NK-92 treated with Interleukin-12 subunit alpha and Interleukin-12 subunit beta, amount 100 ng/mL, for 24 hours (cell line): ENCODE results near the gene ETFDH.
A peak's percentile ranks its signal among the peaks of the same experiment; 100 is the strongest.
"Not testable (repeated sequence)": the region's sequence is repeated elsewhere in the genome, so short reads cannot be mapped to it uniquely, and the experiment has no call there.

ENCODE experiments used
- DNase-seq: peaks from one replicate; lab custom pipeline; 2025; lab: John Stamatoyannopoulos, UW

ETFDH gene

DNA sequence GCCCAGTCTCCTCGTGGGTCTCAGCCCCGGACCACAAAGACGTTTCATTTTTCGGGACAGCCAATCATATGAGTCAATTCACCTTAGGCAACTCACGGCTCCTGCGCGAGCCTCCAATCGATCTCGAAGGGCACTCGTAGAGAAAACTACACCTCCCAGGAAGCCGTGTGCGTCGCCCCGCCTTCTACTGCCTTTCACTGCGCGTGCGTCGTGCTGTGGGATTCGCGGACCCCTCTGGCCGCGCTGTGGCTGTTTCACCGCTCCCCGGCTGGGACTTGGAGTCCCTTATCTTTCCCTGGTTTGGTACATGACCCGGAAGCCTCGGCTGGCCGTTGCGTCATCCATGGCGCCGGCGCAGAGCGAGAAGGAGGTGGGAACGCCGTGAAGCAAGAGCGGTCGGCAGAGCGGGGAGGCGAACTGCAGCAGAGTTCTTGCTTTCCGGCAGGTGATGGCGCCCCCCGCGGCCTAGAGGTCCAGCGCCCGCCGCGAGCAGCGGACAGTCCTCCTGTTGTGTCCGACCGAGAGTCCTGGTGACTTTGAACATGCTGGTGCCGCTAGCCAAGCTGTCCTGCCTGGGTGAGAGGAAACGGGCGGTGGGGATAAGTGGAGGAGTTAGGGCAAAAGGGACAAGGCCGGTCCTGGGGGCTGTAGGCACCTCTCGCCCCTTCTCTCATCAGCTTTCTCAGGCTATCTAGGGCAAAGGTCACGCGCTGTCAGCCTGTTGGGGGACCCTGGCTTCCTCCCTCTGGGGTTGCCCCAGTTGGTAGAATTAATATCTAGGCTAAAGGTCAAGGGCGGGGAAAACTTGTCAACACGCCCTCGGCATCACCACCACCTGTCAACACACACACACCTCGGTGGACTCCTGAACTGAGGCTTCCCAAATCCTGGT lies at the start of gene ETFDH:
Gene ETFDH (plus strand): TSS at position 382 of the 892 bp plus-strand sequence. CDS start 161 bp downstream, at position 543.
- DNase-seq = peak; percentile 93

- DNase-seq = no peak
These were observed 47.1 kb upstream of the ETFDH start for GRCh38 chr4:158624889-158625478.

DNA sequence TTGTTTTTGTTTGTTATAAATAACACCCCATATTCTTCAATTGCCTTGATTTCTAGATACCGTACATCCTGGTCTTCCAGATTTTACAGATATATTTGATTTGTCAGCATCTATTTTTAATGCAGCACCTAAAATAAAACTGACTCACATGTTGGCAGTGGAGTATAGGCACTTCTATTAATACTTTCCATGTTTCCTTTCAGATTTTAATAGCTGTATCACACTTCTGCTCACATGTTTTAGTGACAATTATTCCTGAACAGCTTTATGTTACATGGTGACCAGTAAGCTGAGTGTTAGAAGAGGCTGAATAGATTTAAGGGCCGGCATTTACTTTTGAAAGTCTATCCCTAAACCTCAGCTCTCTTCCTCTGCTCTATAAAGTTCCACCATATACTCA lies 46.6 kb upstream of the ETFDH start:
- no peak for DNase-seq

GRCh38 chr4:158630893-158631292 lies 41.2 kb upstream of the ETFDH start:
- DNase-seq = no peak

DNA sequence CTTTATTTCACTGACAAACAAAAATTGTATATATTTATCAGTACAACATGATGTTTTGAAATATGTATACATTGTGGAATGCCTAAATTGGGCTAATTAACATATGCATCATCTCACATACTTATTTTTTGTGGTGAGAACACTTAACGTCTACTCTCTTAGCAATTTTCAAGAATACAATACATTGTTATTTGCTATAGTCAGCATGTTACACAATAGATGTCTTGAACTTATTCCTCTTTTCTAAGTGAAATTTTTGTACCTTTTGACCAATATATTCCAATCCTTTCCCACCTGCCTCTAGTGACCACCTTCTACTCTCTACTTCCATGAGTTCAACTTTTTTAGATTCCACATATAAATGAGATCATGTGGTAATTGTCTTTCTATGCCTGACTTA lies 35.5 kb upstream of the ETFDH start:
- DNase-seq = no peak

- DNase-seq = no peak
These were observed 27.7 kb upstream of the ETFDH start for GRCh38 chr4:158644356-158644755.

DNA sequence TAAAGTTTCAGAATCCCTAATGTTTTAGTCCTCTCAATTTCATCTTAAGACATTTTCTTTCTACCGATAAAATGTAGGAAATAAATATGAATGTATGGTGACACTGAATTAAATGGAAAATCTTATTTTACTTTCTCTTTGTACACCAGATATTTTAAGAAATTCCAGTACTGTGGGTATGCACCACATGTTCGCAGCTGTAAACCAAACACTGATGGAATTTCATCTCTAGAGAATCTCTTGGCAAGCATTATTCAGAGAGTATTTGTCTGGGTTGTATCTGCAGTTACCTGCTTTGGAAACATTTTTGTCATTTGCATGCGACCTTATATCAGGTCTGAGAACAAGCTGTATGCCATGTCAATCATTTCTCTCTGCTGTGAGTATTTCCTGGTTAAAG lies 27.3 kb upstream of the ETFDH start:
- no peak for DNase-seq

DNA sequence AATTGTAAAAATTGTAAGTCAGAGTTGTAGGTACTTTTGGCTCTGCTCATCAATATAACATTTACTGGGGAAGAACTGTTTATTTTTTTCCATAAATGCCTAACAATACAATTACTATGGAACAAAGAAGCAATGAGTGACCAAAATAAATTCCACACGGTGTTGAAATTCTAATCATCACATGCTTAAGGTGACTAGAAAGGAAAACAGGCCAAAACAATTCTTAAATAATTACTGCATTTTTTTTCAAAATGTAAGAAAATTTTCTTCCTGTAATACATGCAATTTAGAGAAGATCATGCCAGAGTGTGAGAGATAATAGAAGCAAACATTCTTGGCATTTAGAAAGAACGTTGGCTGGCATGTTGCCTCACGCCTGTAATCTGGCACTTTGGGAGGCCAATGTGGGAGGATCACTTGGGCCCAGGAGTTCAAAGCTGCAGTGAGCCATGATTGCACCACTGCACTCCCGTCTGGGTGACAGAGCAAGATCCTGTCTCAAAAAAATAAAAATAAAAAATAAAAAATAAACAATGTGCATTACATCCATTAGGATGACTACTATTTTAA lies 22.9 kb upstream of the ETFDH start:
- DNase-seq = no peak

DNA sequence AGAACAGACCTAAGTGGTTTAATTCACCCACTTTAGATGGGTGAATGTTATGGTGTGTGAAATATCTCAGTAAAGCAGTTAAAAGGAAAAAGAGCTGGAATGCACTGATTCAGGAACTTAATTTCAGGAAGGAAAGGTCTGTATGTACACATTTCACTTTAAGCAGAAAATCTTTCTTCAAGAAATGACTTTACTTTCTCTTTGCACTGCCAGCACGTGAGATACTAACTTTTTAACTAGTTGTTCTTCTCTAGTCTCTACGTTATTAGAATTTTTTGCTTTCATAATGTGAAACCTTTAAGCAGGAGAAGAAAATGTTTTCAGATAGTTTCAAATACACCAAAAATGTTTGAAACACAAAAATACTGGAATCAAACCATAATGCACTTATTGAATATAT lies 19.2 kb upstream of the ETFDH start:
- DNase-seq = no peak

DNA sequence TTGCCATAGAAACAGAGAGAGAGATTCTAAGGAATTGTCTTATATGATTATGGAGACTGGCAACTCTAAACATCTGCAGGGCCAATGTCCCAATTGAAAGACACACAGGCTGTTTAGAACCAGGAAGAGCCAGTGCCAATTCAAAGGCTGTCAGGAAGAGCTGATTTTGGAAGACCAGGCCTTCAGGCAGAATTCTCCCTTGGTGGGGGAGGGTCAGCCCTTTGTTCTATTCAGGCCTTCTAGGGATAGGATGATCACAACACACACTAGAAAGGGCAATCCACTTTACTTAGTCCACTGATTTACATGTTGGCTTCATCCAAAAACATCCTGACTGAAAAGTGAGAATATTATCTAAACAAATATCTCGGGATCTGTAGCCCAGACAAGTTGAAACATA lies 15.7 kb upstream of the ETFDH start:
- no peak for DNase-seq

GRCh38 chr4:158657291-158657690 lies 14.8 kb upstream of the ETFDH start:
- no peak for DNase-seq

DNA sequence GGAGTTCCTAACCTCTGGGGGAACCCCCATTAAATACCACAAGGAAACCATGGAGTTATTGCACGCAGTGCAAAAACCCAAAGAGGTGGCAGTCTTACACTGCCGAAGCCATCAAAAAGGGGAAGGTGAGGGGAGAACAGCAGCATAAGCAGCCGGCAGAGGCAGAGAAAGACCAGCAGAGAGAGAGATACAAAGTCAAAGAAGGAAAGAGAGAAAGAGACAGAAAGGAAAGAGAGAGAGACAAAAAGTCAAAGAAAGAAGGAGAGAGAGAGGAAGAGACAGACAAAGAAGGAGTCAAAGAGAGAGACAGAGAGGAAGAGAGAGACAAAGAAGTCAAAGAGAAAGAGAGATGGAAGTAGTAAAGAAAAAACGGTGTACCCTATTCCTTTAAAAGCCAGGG lies 8.8 kb upstream of the ETFDH start:
- DNase-seq = not testable (repeated sequence)

- DNase-seq = not testable (repeated sequence)
These were observed 8.1 kb upstream of the ETFDH start for GRCh38 chr4:158663707-158664625.

DNA sequence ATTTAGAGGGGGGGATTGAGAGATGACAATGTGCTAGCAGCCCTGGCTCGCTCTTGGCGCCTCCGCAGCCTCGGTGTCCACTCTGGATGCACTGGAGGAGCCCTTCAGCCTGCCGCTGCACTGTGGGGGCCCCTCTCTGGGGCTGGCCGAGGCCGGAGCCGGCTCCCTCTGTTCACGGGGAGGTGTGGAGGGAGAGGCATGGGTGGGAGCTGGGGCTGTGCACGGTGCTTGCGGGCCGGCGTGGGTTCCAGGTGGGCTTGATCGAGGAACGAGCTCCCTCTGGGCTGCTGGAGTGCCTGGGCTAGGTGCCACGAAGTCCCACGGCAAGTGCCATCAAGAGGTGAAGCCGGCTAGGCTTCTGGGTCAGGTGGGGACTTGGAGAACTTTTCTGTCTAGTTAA lies 7.3 kb upstream of the ETFDH start:
- no peak for DNase-seq

DNA sequence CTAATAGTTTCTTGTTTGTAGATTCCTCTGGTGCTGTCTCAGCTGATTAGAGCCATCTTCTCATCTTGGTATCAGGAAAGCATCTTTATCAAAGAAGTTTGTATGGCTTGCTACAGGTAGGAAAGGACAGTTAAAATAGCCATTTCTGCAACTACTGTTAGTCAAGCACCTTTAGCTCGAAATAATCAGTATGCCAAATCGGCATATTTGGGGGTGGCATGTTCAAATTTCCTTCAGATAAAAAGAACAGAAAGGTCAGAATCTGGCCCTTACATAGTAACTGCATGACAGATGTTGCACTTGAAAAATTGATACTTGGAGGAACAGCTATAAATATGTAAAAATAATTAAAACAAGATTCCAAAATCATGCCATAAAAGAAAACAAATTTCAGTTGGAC lies 5.2 kb upstream of the ETFDH start:
- no peak for DNase-seq

DNA sequence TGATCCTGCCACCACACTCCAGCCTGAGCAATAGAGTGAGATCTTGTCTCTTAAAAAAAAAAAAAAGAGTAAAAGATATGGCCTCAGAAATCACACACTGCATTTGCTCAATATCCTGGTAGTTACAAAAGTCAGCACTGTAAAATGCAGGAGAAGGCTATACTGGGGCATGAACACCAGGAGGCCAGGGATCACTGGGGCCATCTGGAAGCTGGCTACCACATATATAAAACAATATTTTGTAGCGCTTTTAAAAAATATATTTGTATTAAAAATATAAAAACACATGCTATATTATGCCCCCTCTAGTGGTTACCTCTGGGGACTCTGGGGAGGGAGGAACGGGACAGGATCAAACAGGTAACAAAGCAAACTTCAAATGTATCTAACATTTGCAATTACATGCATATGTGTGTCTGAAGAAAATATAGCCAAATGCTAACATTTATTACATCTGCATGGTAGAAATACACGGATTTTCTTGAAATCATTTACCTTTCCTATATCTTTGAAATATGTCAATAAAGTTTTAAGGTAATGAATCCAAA lies 4.4 kb upstream of the ETFDH start:
- DNase-seq = no peak

GRCh38 chr4:158669310-158669709 lies 2.8 kb upstream of the ETFDH start:
- no peak for DNase-seq

DNA sequence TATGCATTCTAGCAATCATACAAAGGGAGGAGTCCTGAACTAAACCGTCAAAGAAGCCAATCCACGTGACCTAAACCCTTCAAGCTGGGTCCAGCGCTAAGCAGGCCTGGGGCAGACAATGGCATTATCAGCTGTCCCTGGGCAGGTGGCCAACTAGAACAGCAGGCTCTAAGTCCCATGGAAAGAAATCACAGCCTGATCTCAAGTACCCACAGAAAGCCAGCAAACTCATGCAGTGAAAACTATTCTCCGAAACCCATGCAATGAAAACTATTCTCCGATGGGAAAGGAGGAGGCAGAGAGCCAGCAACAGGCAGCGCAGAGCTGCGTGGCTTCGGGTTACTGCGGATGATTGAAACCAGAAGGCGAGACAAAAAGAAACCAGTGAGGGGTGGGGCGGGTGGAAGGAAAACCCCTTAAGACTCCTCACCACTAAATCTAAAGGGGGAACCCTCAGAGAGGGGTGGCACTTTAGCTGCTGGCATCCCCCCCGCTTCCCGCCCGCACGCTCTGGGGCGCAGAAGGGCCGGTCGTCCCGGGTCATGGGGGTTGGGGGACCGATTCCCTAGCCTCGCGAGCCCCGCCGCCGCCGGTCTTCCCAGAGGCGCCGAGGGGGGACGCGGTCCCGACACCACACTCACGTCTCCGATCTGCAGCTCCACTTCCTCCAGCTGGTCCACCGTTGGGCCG lies 976 bp upstream of the ETFDH start:
- peak; percentile 31 for DNase-seq

DNA sequence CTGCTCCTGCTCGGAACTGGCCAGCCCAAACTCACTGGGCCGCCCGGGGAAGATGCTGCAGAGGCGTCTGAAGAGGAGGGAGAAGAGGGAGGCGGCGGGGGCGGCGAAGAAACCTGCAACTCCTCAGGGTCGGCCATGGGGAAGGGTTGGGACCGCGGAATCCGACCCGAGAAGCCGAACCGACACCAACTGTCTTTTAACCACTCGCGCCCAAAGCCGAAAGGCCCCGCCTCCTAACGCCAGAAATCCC lies 506 bp upstream of the ETFDH start, which contains the start of gene C4orf46:
Gene C4orf46 (minus strand): TSS at position 223 of the 250 bp plus-strand sequence. CDS start 86 bp downstream, at position 137.
- no peak for DNase-seq

- no peak for DNase-seq
These were observed 1.5 kb downstream of the ETFDH start for GRCh38 chr4:158673633-158674032.

- no peak for DNase-seq
These were observed 4.0 kb downstream of the ETFDH start for GRCh38 chr4:158676076-158676475.
